Body of pancreas (tissue), 4 donors: ENCODE data around the gene TMUB1.

Source experiments
- POLR2A ChIP-seq, 3 donors: fragments of 450-650 bp; IDR thresholded peaks; one replicate each; pipeline ENCODE4 v1.6.1; 2016; ENCODE audit warnings: antibody characterized with exemption in 3 of 3, mild to moderate bottlenecking in 2 of 3
- TF ChIP-seq, protein P1 (sequence below), 7 experiments: fragments of 450-650 bp in 4 of 7; fragments of 200-600 bp in 3 of 7; sonication (generic) in 3 of 7; IDR thresholded peaks; one replicate each; pipeline ENCODE4 v1.5.1; 2016 to 2019; ENCODE audit warnings: antibody characterized with exemption in 7 of 7

DNA sequence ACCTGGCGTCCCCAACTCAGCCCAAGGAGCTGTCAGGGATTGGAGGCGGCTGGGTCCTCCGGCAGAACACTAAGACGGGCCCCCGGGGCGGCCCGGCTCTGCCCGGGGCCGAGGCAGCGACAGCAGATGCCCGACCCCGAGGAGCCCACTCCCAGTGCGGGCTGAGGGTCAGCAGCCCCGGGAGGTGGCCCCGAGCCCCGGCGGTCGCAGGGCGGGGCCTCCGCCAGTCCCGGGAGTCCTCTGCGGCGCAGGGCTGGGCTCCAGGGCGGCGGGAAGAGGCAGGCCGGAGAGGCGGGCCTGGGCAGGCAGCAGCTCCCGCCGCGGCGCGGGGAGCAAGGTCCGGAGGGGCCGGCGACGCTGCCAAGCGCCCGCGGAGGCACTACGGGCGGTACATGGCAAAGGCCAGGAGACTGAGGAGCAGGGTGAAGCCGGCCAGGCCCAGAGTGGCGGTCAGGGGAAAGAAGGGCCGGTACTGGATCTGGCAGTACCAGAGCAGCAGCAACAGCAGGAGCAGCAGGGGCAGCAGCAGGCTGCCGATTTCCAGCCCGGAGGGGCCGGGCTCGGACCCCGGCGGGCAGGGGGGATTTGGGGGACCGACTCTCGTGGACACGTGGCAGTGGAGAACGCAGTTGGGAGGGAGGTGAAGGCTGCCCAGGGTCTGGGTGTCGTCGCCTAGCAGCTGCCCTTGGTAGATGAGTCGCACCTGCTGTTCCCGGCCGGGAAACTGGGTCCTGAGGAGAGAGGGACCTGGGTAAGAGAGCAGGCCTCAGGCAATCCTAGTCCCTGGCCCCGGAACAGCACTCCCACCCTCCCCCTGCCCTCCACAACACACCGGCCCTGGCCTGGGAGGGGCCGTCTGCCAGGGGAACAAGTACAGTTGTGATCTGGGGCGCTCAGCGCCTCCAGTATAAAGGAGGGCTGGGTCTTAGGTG is 1.9 kb downstream of the TMUB1 start:
- TF ChIP-seq, protein P1, sequence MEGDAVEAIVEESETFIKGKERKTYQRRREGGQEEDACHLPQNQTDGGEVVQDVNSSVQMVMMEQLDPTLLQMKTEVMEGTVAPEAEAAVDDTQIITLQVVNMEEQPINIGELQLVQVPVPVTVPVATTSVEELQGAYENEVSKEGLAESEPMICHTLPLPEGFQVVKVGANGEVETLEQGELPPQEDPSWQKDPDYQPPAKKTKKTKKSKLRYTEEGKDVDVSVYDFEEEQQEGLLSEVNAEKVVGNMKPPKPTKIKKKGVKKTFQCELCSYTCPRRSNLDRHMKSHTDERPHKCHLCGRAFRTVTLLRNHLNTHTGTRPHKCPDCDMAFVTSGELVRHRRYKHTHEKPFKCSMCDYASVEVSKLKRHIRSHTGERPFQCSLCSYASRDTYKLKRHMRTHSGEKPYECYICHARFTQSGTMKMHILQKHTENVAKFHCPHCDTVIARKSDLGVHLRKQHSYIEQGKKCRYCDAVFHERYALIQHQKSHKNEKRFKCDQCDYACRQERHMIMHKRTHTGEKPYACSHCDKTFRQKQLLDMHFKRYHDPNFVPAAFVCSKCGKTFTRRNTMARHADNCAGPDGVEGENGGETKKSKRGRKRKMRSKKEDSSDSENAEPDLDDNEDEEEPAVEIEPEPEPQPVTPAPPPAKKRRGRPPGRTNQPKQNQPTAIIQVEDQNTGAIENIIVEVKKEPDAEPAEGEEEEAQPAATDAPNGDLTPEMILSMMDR (IDR thresholded peaks at IDR 0.05) = no peak
- no peak for TF ChIP-seq POLR2A (IDR thresholded peaks at IDR 0.05)
